GM12878 (cell line): ENCODE results near the gene CREG1.

Source experiments
- BHLHE40 ChIP-seq, 2 experiments: fragments of 450-650 bp in 1 of 2; IDR thresholded peaks; 2 replicates each; pipeline ENCODE4 v1.6.1; 2011 to 2017; ENCODE audit warnings: low read depth in 2 of 2, borderline replicate concordance in 1 of 2, improper control_type of control experiment in 1 of 2, low read length in 1 of 2, mild to moderate bottlenecking in 1 of 2
- EZH2 ChIP-seq: IDR thresholded peaks from 2 replicates; pipeline ENCODE4 v1.6.1; 2012; ENCODE audit warnings: low read depth, mild to moderate bottlenecking, control low read depth, inconsistent platforms, low read length, borderline replicate concordance; ENCODE audit not compliant: control insufficient read depth
- HCFC1 ChIP-seq: fragments of 150-350 bp; IDR thresholded peaks from 2 replicates; pipeline ENCODE4 v1.6.1; 2014; ENCODE audit warnings: low read length
- NR2C2 ChIP-seq: IDR thresholded peaks from 2 replicates; pipeline ENCODE4 v1.6.1; 2011; ENCODE audit warnings: borderline replicate concordance, low read depth; ENCODE audit not compliant: control insufficient read depth, insufficient read length
- POLR2A ChIP-seq: IDR thresholded peaks from 2 replicates; pipeline ENCODE4 v1.6.1; 2011; ENCODE audit warnings: low read depth, mild to moderate bottlenecking, low read length
- POLR2AphosphoS2 ChIP-seq: IDR thresholded peaks from 2 replicates; pipeline ENCODE4 v1.6.1; 2011; ENCODE audit warnings: low read depth, mild to moderate bottlenecking, low read length, improper control_type of control experiment, moderate library complexity
- POU2F2 ChIP-seq: IDR thresholded peaks from 3 replicates; pipeline ENCODE4 v1.6.1; 2011; ENCODE audit warnings: low read depth, mild to moderate bottlenecking, low read length, borderline replicate concordance
- RELA ChIP-seq: fragments of 450-650 bp; IDR thresholded peaks from 2 replicates; pipeline ENCODE4 v1.8.0; 2014; ENCODE audit warnings: borderline replicate concordance; ENCODE audit not compliant: partially characterized antibody
- SMAD1 ChIP-seq: fragments of 450-650 bp; IDR thresholded peaks from 2 replicates; pipeline ENCODE4 v1.6.1; 2018; ENCODE audit warnings: mild to moderate bottlenecking, low read depth; ENCODE audit not compliant: partially characterized antibody
- SRF ChIP-seq, 2 experiments: IDR thresholded peaks; 2 replicates each; pipeline ENCODE4 v1.6.1; 2011; ENCODE audit warnings: low read depth in 2 of 2, low read length in 2 of 2, mild to moderate bottlenecking in 1 of 2, moderate library complexity in 1 of 2
- TF ChIP-seq, protein P1 (sequence below), 3 experiments: IDR thresholded peaks in 2 of 3; conservative IDR thresholded peaks in 1 of 3; 2 replicates each; pipeline ENCODE4 v1.5.1; 2011; ENCODE audit warnings: low read depth in 3 of 3, low read length in 3 of 3, mild to moderate bottlenecking in 3 of 3, control low read depth in 2 of 3, moderate library complexity in 2 of 3, inconsistent platforms in 1 of 3, mixed read lengths in 1 of 3; ENCODE audit not compliant: control insufficient read depth in 2 of 3, insufficient read depth in 1 of 3; ENCODE audit errors: extremely low read depth in 1 of 3
- TF ChIP-seq, protein P2 (sequence below): fragments of 450-650 bp; IDR thresholded peaks from 2 replicates; pipeline ENCODE4 v1.6.1; 2017; ENCODE audit warnings: mild to moderate bottlenecking, moderate library complexity
- TF ChIP-seq, protein P3 (sequence below): fragments of 450-650 bp; formaldehyde crosslinking; IDR thresholded peaks from 2 replicates; pipeline ENCODE4 v1.4.0; 2022; ENCODE audit warnings: mild to moderate bottlenecking, moderate library complexity

DNA sequence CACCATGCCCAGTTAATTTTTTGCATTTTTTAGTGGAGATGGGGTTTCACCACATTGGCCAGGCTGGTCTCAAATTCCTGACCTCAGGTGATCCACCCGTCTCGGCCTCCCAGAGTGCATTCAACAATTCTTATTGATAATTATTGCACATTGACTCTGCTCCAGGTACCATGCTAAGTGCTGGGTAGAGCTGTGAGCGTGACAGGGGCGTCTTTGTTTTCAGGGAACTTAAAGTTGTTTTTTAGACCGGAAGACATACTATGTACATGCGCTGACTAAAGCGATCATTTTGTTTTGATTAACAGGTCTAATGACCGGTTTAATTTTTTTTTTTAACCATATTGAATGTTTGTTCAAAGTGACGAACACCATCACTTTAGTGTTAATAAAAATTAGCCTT lies 39.3 kb downstream of the CREG1 start:
- TF ChIP-seq EZH2: no peak
- TF ChIP-seq, protein P1, sequence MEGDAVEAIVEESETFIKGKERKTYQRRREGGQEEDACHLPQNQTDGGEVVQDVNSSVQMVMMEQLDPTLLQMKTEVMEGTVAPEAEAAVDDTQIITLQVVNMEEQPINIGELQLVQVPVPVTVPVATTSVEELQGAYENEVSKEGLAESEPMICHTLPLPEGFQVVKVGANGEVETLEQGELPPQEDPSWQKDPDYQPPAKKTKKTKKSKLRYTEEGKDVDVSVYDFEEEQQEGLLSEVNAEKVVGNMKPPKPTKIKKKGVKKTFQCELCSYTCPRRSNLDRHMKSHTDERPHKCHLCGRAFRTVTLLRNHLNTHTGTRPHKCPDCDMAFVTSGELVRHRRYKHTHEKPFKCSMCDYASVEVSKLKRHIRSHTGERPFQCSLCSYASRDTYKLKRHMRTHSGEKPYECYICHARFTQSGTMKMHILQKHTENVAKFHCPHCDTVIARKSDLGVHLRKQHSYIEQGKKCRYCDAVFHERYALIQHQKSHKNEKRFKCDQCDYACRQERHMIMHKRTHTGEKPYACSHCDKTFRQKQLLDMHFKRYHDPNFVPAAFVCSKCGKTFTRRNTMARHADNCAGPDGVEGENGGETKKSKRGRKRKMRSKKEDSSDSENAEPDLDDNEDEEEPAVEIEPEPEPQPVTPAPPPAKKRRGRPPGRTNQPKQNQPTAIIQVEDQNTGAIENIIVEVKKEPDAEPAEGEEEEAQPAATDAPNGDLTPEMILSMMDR (IDR thresholded peaks at IDR 0.05 in 2 of 3, conservative IDR thresholded peaks at IDR 0.05 in 1 of 3; ENCODE audit: control insufficient read depth in 2 of 3, extremely low read depth in 1 of 3, insufficient read depth in 1 of 3, low read depth in 3 of 3, low read length in 3 of 3): no peak
- TF ChIP-seq BHLHE40 (IDR thresholded peaks at IDR 0.05; ENCODE audit: borderline replicate concordance in 1 of 2, low read depth in 2 of 2, low read length in 1 of 2): no peak
- no peak for TF ChIP-seq POLR2AphosphoS2
- TF ChIP-seq NR2C2: no peak
- no peak for TF ChIP-seq POLR2A
- TF ChIP-seq HCFC1: no peak
- TF ChIP-seq SMAD1: no peak
- TF ChIP-seq, protein P2, sequence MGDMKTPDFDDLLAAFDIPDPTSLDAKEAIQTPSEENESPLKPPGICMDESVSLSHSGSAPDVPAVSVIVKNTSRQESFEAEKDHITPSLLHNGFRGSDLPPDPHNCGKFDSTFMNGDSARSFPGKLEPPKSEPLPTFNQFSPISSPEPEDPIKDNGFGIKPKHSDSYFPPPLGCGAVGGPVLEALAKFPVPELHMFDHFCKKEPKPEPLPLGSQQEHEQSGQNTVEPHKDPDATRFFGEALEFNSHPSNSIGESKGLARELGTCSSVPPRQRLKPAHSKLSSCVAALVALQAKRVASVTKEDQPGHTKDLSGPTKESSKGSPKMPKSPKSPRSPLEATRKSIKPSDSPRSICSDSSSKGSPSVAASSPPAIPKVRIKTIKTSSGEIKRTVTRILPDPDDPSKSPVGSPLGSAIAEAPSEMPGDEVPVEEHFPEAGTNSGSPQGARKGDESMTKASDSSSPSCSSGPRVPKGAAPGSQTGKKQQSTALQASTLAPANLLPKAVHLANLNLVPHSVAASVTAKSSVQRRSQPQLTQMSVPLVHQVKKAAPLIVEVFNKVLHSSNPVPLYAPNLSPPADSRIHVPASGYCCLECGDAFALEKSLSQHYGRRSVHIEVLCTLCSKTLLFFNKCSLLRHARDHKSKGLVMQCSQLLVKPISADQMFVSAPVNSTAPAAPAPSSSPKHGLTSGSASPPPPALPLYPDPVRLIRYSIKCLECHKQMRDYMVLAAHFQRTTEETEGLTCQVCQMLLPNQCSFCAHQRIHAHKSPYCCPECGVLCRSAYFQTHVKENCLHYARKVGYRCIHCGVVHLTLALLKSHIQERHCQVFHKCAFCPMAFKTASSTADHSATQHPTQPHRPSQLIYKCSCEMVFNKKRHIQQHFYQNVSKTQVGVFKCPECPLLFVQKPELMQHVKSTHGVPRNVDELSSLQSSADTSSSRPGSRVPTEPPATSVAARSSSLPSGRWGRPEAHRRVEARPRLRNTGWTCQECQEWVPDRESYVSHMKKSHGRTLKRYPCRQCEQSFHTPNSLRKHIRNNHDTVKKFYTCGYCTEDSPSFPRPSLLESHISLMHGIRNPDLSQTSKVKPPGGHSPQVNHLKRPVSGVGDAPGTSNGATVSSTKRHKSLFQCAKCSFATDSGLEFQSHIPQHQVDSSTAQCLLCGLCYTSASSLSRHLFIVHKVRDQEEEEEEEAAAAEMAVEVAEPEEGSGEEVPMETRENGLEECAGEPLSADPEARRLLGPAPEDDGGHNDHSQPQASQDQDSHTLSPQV: no peak
- TF ChIP-seq SRF (IDR thresholded peaks at IDR 0.05; ENCODE audit: low read depth in 2 of 2, low read length in 2 of 2): no peak
- no peak for TF ChIP-seq RELA
- TF ChIP-seq, protein P3, sequence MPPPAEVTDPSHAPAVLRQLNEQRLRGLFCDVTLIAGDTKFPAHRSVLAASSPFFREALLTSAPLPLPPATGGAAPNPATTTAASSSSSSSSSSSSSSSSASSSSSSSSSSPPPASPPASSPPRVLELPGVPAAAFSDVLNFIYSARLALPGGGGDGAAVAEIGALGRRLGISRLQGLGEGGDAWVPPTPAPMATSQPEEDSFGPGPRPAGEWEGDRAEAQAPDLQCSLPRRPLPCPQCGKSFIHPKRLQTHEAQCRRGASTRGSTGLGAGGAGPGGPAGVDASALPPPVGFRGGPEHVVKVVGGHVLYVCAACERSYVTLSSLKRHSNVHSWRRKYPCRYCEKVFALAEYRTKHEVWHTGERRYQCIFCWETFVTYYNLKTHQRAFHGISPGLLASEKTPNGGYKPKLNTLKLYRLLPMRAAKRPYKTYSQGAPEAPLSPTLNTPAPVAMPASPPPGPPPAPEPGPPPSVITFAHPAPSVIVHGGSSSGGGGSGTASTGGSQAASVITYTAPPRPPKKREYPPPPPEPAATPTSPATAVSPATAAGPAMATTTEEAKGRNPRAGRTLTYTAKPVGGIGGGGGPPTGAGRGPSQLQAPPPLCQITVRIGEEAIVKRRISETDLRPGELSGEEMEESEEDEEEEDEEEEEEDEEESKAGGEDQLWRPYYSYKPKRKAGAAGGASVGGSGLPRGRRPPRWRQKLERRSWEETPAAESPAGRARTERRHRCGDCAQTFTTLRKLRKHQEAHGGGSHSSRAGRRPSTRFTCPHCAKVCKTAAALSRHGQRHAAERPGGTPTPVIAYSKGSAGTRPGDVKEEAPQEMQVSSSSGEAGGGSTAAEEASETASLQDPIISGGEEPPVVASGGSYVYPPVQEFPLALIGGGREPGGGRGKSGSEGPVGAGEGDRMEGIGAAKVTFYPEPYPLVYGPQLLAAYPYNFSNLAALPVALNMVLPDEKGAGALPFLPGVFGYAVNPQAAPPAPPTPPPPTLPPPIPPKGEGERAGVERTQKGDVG: no peak
- TF ChIP-seq POU2F2: no peak
